C4-2B (cell line): ENCODE measurements around the gene CXXC5.

Experiments
- ZFX ChIP-seq: fragments of 450-650 bp; IDR thresholded peaks from 2 replicates; pipeline ENCODE4 v1.6.1; 2017
- TF ChIP-seq, protein P1 (sequence below): fragments of 450-650 bp; conservative IDR thresholded peaks from 2 replicates; pipeline ENCODE4 v1.5.1; 2017; ENCODE audit warnings: mild to moderate bottlenecking

- TF ChIP-seq, protein P1, sequence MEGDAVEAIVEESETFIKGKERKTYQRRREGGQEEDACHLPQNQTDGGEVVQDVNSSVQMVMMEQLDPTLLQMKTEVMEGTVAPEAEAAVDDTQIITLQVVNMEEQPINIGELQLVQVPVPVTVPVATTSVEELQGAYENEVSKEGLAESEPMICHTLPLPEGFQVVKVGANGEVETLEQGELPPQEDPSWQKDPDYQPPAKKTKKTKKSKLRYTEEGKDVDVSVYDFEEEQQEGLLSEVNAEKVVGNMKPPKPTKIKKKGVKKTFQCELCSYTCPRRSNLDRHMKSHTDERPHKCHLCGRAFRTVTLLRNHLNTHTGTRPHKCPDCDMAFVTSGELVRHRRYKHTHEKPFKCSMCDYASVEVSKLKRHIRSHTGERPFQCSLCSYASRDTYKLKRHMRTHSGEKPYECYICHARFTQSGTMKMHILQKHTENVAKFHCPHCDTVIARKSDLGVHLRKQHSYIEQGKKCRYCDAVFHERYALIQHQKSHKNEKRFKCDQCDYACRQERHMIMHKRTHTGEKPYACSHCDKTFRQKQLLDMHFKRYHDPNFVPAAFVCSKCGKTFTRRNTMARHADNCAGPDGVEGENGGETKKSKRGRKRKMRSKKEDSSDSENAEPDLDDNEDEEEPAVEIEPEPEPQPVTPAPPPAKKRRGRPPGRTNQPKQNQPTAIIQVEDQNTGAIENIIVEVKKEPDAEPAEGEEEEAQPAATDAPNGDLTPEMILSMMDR, result no peak
- TF ChIP-seq ZFX, result no peak
Observed at GRCh38 chr5:139636207-139636792, 11.8 kb upstream of the CXXC5 start.
